ENCODE results near the gene AVPR1A. TPM values are rescaled to one million over a fixed set of nuclear protein-coding genes. Genes with fewer than 3 reads are reported as not detected.
"Not testable (repeated sequence)": the region's sequence is repeated elsewhere in the genome, so short reads cannot be mapped to it uniquely, and the experiment has no call there.

Gene AVPR1A
- total and polyA plus RNA-seq, 10 of the 15 experiments (the other 5 are each of a cell fraction or from before 2014, with no cell fraction given) = 0.04 to 0.10 TPM; not detected in 8

DNA sequence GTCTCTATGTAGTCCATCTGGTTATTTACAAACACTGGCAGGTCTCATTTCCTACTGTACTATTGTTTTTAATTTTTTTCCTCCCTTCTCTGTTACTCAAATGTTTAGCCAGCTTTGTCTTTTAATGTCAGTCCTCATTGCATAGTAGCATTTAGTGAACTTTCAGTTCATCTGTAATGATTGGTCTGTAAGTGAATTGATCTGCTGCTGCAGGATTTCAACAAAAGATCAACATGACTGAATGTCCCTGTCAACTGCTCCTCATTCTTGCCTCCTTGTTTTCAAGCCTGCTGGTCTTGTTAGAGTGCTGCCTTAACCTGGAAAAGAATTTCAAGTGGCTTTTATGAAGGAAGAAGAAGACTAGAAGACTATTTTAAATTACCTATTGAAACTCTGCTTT, 19.3 kb upstream of the AVPR1A start:
- Histone ChIP-seq H3K27ac (ENCODE audit: control insufficient read depth, insufficient read depth) (no peak overlapping the region), H2AFZ (ENCODE audit: control insufficient read depth, low read depth, low read length) (no peak overlapping the region), H3K9me3 (replicated peaks; ENCODE audit: control insufficient read depth, insufficient read depth, low read length) (no peaks in the 10 kb centered on the region), H4K20me1 (ENCODE audit: control insufficient read depth, insufficient read depth) (no peaks in the 10 kb centered on the region), H3K4me2 (ENCODE audit: control insufficient read depth, insufficient read depth) (no peak overlapping the region), H3K27me3 (replicated peaks in 1 of 2; ENCODE audit: control insufficient read depth in 2 of 2, insufficient read depth in 2 of 2, low read length in 1 of 2) (no peaks in the 10 kb centered on the region), H3K9ac (ENCODE audit: control insufficient read depth, insufficient read depth, low read length) (no peak overlapping the region), H3K4me1 (ENCODE audit: control insufficient read depth, insufficient read depth, low read length) (no peaks in the 10 kb centered on the region), H3K79me2 (ENCODE audit: control insufficient read depth, insufficient read depth, low read length) (no peaks in the 10 kb centered on the region), H3K4me3 (no peak overlapping the region), H3K36me3 (ENCODE audit: control insufficient read depth in 2 of 2, insufficient read depth in 2 of 2, low read length in 1 of 2) (no peaks in the 10 kb centered on the region)
- TF ChIP-seq RAD21 (IDR thresholded peaks at IDR 0.05; ENCODE audit: insufficient read depth, low read depth, low read length) = no peak
- TF ChIP-seq BRCA1 (IDR thresholded peaks at IDR 0.05; ENCODE audit: low read depth, low read length) = no peak
- TF ChIP-seq IKZF2 (IDR thresholded peaks at IDR 0.05) = no peak
- no peak for TF ChIP-seq ELK1 (IDR thresholded peaks at IDR 0.05; ENCODE audit: low read depth, low read length)
- no peak for TF ChIP-seq ZNF217 (IDR thresholded peaks at IDR 0.05)
- no peak for TF ChIP-seq STAT3 (IDR thresholded peaks at IDR 0.05; ENCODE audit: low read depth, low read length)
- TF ChIP-seq, protein P1, sequence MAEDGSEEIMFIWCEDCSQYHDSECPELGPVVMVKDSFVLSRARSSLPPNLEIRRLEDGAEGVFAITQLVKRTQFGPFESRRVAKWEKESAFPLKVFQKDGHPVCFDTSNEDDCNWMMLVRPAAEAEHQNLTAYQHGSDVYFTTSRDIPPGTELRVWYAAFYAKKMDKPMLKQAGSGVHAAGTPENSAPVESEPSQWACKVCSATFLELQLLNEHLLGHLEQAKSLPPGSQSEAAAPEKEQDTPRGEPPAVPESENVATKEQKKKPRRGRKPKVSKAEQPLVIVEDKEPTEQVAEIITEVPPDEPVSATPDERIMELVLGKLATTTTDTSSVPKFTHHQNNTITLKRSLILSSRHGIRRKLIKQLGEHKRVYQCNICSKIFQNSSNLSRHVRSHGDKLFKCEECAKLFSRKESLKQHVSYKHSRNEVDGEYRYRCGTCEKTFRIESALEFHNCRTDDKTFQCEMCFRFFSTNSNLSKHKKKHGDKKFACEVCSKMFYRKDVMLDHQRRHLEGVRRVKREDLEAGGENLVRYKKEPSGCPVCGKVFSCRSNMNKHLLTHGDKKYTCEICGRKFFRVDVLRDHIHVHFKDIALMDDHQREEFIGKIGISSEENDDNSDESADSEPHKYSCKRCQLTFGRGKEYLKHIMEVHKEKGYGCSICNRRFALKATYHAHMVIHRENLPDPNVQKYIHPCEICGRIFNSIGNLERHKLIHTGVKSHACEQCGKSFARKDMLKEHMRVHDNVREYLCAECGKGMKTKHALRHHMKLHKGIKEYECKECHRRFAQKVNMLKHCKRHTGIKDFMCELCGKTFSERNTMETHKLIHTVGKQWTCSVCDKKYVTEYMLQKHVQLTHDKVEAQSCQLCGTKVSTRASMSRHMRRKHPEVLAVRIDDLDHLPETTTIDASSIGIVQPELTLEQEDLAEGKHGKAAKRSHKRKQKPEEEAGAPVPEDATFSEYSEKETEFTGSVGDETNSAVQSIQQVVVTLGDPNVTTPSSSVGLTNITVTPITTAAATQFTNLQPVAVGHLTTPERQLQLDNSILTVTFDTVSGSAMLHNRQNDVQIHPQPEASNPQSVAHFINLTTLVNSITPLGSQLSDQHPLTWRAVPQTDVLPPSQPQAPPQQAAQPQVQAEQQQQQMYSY (CRISPR knock-in tag; IDR thresholded peaks at IDR 0.05) = no peak
- RAD21 ChIA-PET (ENCODE audit: unreplicated experiment) = no interaction called here
- BruUV-seq (replicated peaks) = no TSS peak
- no peak for DNase-seq (ENCODE audit: low read depth, low spot score)
- POLR2A ChIA-PET = no interaction called here
- SMC1A ChIA-PET (ENCODE audit: uncharacterized antibody, unreplicated experiment) = no interaction called here
- intact Hi-C loops (cut with micrococcal nuclease; ENCODE audit: unreplicated experiment) = no loop called here
- no peak for ATAC-seq
- FAIRE-seq = no peak
- CTCF ChIA-PET = no interaction called here
- in situ Hi-C loops (cut with MboI) = no loop called here

GRCh38 chr12:63167741-63168140, 16.7 kb upstream of the AVPR1A start:
- SMC1A ChIA-PET (ENCODE audit: uncharacterized antibody, unreplicated experiment); DNase-seq (ENCODE audit: low read depth, low spot score); ATAC-seq; H3K9ac ChIP-seq (ENCODE audit: control insufficient read depth, insufficient read depth, low read length); H2AFZ ChIP-seq (ENCODE audit: control insufficient read depth, low read depth, low read length); H3K79me2 ChIP-seq (ENCODE audit: control insufficient read depth, insufficient read depth, low read length); BruUV-seq (replicated peaks); H4K20me1 ChIP-seq (ENCODE audit: control insufficient read depth, insufficient read depth); in situ Hi-C loops (cut with MboI); CTCF ChIA-PET; FAIRE-seq; H3K36me3 ChIP-seq (ENCODE audit: control insufficient read depth in 2 of 2, insufficient read depth in 2 of 2, low read length in 1 of 2); H3K27me3 ChIP-seq (replicated peaks in 1 of 2; ENCODE audit: control insufficient read depth in 2 of 2, insufficient read depth in 2 of 2, low read length in 1 of 2); H3K4me2 ChIP-seq (ENCODE audit: control insufficient read depth, insufficient read depth); H3K4me3 ChIP-seq; H3K4me1 ChIP-seq (ENCODE audit: control insufficient read depth, insufficient read depth, low read length); H3K27ac ChIP-seq (ENCODE audit: control insufficient read depth, insufficient read depth); RAD21 ChIA-PET (ENCODE audit: unreplicated experiment); intact Hi-C loops (cut with micrococcal nuclease; ENCODE audit: unreplicated experiment); H3K9me3 ChIP-seq (replicated peaks; ENCODE audit: control insufficient read depth, insufficient read depth, low read length); POLR2A ChIA-PET: not testable (repeated sequence)
- WGBS (ENCODE audit: insufficient coverage, insufficient replicate concordance, low lambda C conversion rate, missing lambda C conversion rate) = 9% methylated on average over 6 of the region's 6 CpGs
